ENCODE data around the gene DKK1. TPM values are rescaled to one million over a fixed set of nuclear protein-coding genes. Genes with fewer than 3 reads are reported as not detected.

Gene DKK1
- total RNA-seq, 4 donors from 2014 or later: 3.5 to 13.3 (median 6.0) TPM

DNA sequence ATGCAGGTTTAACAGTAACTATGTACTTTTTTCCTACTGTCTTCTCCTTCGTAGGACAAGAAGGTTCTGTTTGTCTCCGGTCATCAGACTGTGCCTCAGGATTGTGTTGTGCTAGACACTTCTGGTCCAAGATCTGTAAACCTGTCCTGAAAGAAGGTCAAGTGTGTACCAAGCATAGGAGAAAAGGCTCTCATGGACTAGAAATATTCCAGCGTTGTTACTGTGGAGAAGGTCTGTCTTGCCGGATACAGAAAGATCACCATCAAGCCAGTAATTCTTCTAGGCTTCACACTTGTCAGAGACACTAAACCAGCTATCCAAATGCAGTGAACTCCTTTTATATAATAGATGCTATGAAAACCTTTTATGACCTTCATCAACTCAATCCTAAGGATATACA is 2.4 kb downstream of the DKK1 start:
- no peak for ATAC-seq (ENCODE audit: low FRiP score)
- TF ChIP-seq, protein P1, sequence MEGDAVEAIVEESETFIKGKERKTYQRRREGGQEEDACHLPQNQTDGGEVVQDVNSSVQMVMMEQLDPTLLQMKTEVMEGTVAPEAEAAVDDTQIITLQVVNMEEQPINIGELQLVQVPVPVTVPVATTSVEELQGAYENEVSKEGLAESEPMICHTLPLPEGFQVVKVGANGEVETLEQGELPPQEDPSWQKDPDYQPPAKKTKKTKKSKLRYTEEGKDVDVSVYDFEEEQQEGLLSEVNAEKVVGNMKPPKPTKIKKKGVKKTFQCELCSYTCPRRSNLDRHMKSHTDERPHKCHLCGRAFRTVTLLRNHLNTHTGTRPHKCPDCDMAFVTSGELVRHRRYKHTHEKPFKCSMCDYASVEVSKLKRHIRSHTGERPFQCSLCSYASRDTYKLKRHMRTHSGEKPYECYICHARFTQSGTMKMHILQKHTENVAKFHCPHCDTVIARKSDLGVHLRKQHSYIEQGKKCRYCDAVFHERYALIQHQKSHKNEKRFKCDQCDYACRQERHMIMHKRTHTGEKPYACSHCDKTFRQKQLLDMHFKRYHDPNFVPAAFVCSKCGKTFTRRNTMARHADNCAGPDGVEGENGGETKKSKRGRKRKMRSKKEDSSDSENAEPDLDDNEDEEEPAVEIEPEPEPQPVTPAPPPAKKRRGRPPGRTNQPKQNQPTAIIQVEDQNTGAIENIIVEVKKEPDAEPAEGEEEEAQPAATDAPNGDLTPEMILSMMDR (IDR thresholded peaks at IDR 0.05): no peak
- no peak for DNase-seq (ENCODE audit: low spot score)

DNA sequence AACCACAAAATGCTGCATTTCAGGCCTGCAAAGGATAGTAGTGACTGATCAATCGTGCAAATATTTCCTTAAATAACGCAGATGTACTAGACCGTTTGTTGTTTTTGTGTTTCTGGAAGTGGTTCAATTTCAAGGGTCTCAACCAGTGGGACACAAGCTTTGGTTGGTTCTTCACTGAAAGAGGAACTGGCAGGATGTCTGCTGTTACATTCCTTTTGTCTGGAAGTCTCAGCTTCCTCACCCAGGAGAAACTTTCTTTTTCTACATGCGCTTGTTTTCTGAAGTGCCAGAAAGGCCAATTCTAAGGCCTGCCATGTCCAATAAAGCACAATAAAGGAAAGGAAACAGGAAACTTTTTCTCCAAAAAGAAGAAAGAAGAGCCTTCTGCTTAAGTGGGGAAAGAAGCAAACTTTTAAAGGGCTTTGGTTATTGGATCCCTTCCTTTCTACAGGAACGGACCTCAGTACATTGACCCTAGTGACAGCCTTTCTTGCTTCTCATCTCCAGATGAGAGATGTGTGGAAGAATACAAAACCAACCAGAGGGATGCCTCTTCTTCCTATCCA is 4.1 kb downstream of the DKK1 start:
- no peak for DNase-seq (ENCODE audit: low spot score)
- no peak for ATAC-seq (ENCODE audit: low FRiP score)
- TF ChIP-seq, protein P1 (IDR thresholded peaks at IDR 0.05): no peak

DNA sequence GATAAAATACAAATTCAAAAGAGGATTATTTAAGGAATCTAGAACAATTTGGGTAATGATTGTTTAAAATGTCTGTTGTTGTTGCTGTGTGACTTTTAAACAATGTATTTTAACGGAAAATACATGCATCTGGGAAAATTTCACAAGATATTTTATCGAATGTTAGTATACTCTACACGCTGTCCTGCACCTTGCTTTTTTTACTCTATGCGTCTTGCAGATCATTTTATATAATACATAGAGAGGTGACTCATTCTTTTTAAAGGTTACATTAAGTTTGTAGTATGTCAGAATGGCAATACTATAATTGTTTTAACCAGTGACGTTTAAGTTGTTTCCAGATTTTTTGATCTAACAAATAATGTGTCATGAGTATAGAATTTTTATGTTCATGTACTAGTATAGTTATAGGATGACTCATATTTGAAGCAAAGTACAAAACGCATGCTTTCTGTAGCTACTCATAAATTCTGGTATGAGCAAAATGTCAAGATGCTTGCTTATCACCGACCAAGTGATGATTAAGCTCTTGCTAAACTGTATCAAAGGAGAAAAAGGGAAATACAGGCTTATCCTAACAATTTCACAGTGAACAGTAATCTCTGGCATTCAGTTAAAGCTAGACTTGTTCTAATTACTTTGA is 4.9 kb downstream of the DKK1 start:
- peak; percentile 86 for ATAC-seq (ENCODE audit: low FRiP score)
- TF ChIP-seq, protein P1 (IDR thresholded peaks at IDR 0.05): no peak

DNA sequence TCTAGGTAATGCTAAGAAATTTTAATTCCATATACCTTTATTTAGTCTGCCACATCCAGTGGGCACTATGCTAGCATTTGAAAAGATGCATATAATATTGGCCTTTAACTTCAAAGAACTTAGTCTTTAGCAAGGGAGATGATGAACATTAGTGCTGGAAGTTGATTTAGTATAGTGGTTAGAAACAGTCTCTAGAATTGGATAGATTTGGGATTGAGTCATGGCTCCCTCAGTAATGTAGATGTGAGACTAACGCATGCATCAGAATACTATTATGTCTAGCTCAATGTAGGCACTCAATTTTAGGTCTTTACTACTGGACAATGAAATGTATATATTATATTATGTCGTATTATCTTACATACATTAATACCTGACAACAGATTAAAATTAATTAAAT is 5.8 kb downstream of the DKK1 start:
- DNase-seq (ENCODE audit: low spot score) (no peak), ATAC-seq (ENCODE audit: low FRiP score) (no peak)
- TF ChIP-seq, protein P1 (IDR thresholded peaks at IDR 0.05): no peak

More for the DNA sequence above, 4.9 kb downstream of the DKK1 start:
- no peak for DNase-seq (ENCODE audit: low spot score)

DNA sequence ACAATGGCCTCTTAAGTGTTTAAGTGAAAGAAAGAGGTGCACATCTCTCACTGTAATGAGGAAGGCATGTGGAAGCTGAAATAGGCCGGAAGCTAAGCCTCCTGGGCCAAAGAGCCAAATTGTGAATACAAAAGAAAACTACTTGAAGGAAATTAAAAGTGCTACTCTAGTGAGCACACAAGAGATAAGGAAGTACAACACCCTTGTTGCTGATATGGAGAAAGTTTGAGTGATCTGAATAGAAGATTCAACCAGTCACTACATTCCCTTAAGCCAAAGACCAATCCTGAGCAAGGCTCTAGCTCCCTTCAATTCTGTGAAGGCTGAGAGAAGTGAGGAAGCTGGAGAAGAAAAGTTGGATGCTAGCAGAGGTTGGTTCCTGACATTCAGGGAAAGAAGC is 8.2 kb downstream of the DKK1 start:
- DNase-seq (ENCODE audit: low spot score) (no peak), ATAC-seq (ENCODE audit: low FRiP score) (no peak)
- TF ChIP-seq, protein P1 (IDR thresholded peaks at IDR 0.05): no peak

DNA sequence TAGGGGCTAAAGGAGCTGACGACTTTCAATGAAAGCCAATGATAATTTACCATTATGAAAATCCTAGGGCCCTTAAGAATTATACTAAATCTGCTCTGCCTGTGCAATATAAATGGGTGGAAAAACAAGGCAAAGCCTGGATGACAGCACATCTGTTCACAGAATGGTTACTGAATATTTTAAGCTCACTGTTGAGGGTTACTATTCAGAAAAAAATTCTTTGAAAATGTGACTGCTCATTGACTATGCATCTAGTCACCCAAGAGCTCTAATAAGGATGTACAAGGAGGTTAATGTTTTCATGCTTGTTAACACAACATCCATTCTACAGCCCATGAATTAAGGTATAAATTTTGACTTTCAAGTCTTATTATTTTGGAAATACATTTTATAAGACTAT is 8.9 kb downstream of the DKK1 start:
- TF ChIP-seq, protein P1 (IDR thresholded peaks at IDR 0.05): no peak
- DNase-seq (ENCODE audit: low spot score) (no peak), ATAC-seq (ENCODE audit: low FRiP score) (no peak)

DNA sequence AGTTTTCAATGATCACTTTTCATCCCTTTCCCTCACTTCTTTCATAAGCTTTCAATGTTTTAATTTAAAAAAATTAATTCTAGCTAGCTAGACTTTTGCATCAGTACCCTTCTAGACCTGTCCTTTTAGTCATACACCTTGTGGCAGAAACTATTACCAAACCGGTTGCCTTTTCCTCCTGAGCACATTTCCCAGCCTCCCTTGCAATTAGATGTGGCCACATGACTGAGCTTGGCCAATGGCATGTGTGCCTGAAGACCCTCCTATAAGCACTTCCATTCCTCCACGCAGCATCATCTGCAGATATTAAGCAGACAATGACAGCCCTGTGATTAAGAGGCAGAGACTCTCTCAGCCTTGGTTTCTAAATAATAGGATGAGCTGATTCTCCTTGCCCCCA is 12.3 kb downstream of the DKK1 start:
- no peak for ATAC-seq (ENCODE audit: low FRiP score)
- TF ChIP-seq, protein P1 (IDR thresholded peaks at IDR 0.05): no peak
- DNase-seq (ENCODE audit: low spot score): no peak
